B cell (primary cell): ENCODE data around the gene PCLO. TPM values are rescaled to one million over a fixed set of nuclear protein-coding genes. Genes with fewer than 3 reads are reported as not detected.

Source experiments
- ATAC-seq: fragments of 200-7000 bp; cut with Tn5 transposase; one replicate; pipeline ENCODE4 v1.10.0; 2021; ENCODE audit warnings: low read depth, mild to moderate bottlenecking, moderate number of reproducible peaks, moderate library complexity
- CTCF ChIA-PET: fragments of 350-600 bp; sonication (Branson Sonifier 250); formaldehyde crosslinking; loops from one replicate; lab custom pipeline; 2021; ENCODE audit warnings: antibody characterized with exemption, inconsistent platforms; lab: Charles Lee
- POLR2A ChIA-PET: fragments of 350-600 bp; sonication (Branson Sonifier 250); formaldehyde crosslinking; loops from one replicate; lab custom pipeline; 2021; ENCODE audit warnings: antibody characterized with exemption; lab: Charles Lee
- DNase-seq: peaks from one replicate; pipeline ENCODE4 v3.0.0; 2013
- H2AFZ ChIP-seq: 2 replicates; pipeline ENCODE4 v1.6.1; 2012; ENCODE audit warnings: mild to moderate bottlenecking, low read depth, low read length; ENCODE audit not compliant: insufficient read depth, poor library complexity, severe bottlenecking
- H3K27ac ChIP-seq, 2 donors: 1 replicate in 1 of 2; 2 replicates in 1 of 2; pipeline ENCODE4 v1.5.1; 2012 to 2013; ENCODE audit warnings: low read length in 2 of 2, mild to moderate bottlenecking in 2 of 2, moderate library complexity in 1 of 2
- H3K27me3 ChIP-seq, 4 experiments: fragments of 200-600 bp in 1 of 4; sonication (generic) in 1 of 4; replicated peaks in 1 of 4; 1 replicate in 2 of 4; 2 replicates in 2 of 4; pipeline versions ENCODE4 v1.6.1 to v1.7.0; 2013 to 2016; ENCODE audit warnings: low read length in 3 of 4, mild to moderate bottlenecking in 2 of 4, mixed read lengths in 1 of 4, moderate library complexity in 1 of 4; ENCODE audit not compliant: insufficient read depth in 4 of 4, control insufficient read depth in 3 of 4; ENCODE audit errors: control extremely low read depth in 1 of 4
- H3K36me3 ChIP-seq, 2 experiments: replicated peaks in 1 of 2; 1 replicate in 1 of 2; 2 replicates in 1 of 2; pipeline versions ENCODE4 v1.6.1 to v1.7.1; 2013; ENCODE audit warnings: low read length in 1 of 2; ENCODE audit not compliant: insufficient read depth in 2 of 2, control insufficient read depth in 1 of 2; ENCODE audit errors: control extremely low read depth in 1 of 2, extremely low read depth in 1 of 2
- H3K4me1 ChIP-seq, 2 donors: fragments of 200-600 bp in 1 of 2; sonication (generic) in 1 of 2; 1 replicate in 1 of 2; 2 replicates in 1 of 2; pipeline versions ENCODE4 v1.5.1 to v1.6.1; 2013 to 2017; ENCODE audit warnings: low read length in 2 of 2; ENCODE audit not compliant: control insufficient read depth in 2 of 2, insufficient read depth in 2 of 2
- H3K4me2 ChIP-seq: replicated peaks from 2 replicates; pipeline ENCODE3; 2012; ENCODE audit warnings: mild to moderate bottlenecking, low read depth, low read length; ENCODE audit not compliant: poor library complexity, severe bottlenecking
- H3K4me3 ChIP-seq, 5 experiments: fragments of 200-600 bp in 1 of 5; sonication (generic) in 1 of 5; 1 replicate in 3 of 5; 2 replicates in 2 of 5; pipeline versions ENCODE4 v1.5.1 to v1.7.0; 2011 to 2016; ENCODE audit warnings: low read length in 4 of 5, mild to moderate bottlenecking in 4 of 5, low read depth in 2 of 5, control low read depth in 1 of 5, moderate library complexity in 1 of 5; ENCODE audit not compliant: insufficient read depth in 1 of 5; ENCODE audit errors: control extremely low read depth in 1 of 5, extremely low read depth in 1 of 5
- H3K79me2 ChIP-seq: fragments of 200-600 bp; sonication (generic); one replicate; pipeline ENCODE4 v1.6.0; 2016; ENCODE audit warnings: low read length; ENCODE audit not compliant: control insufficient read depth, insufficient read depth
- H3K9ac ChIP-seq: fragments of 200-600 bp; sonication (generic); 2 replicates; pipeline ENCODE4 v1.6.1; 2017; ENCODE audit warnings: mild to moderate bottlenecking, low read length, moderate library complexity
- H3K9me3 ChIP-seq, 3 donors: one replicate each; pipeline versions ENCODE4 v1.6.1 to v1.7.1; 2013; ENCODE audit warnings: low read length in 2 of 3; ENCODE audit not compliant: control insufficient read depth in 2 of 3, insufficient read depth in 1 of 3; ENCODE audit errors: control extremely low read depth in 1 of 3
- H4K20me1 ChIP-seq: 2 replicates; pipeline ENCODE4 v1.6.0; 2012; ENCODE audit warnings: mild to moderate bottlenecking, low read length; ENCODE audit not compliant: insufficient read depth, control insufficient read depth, poor library complexity, severe bottlenecking
- H3K27ac Mint-ChIP-seq: one replicate; pipeline ENCODE4 v1.8.0; 2021; ENCODE audit warnings: mixed read lengths
- H3K27me3 Mint-ChIP-seq: one replicate; pipeline ENCODE4 v1.8.0; 2021; ENCODE audit warnings: mixed read lengths
- H3K4me1 Mint-ChIP-seq: one replicate; pipeline ENCODE4 v1.8.0; 2021; ENCODE audit warnings: mixed read lengths
- H3K4me3 Mint-ChIP-seq: one replicate; pipeline ENCODE4 v1.8.0; 2021; ENCODE audit warnings: mixed read lengths
- H3K9me3 Mint-ChIP-seq: one replicate; pipeline ENCODE4 v1.8.0; 2022; ENCODE audit warnings: mixed read lengths; ENCODE audit not compliant: insufficient read depth
- EZH2 ChIP-seq: IDR thresholded peaks from 2 replicates; pipeline ENCODE4 v1.6.1; 2012; ENCODE audit warnings: borderline replicate concordance, low read depth, mild to moderate bottlenecking, moderate library complexity, low read length; ENCODE audit not compliant: insufficient read depth, poor library complexity, severe bottlenecking
- WGBS: methylation state at CpG from one replicate; pipeline ENCODE4 v1.1.5; 2013; ENCODE audit warnings: missing lambda C conversion rate; ENCODE audit not compliant: insufficient coverage; 5-methylcytosine and 5-hydroxymethylcytosine counted together
- intact Hi-C: fragments of 100-400 bp; cut with micrococcal nuclease; formaldehyde crosslinking; loops from one replicate; pipeline ENCODE4 v1.10.0; 2022
- polyA plus RNA-seq: library from polyadenylated mRNA; depleted of rRNA; stranded (reverse); fragments of >200 nt; gene quantifications from 2 replicates; pipeline ENCODE4 v1.2.3, GENCODE V29; 2012
- total RNA-seq, 2 donors: library from RNA; stranded (reverse); fragments of 120-200 nt in 1 of 2; gene quantifications; 1 replicate in 1 of 2; 2 replicates in 1 of 2; pipeline versions ENCODE4 v1.2.3 to v1.2.4, GENCODE V29; 2013 to 2022
- TF ChIP-seq, protein P1 (sequence below): fragments of 200-600 bp; IDR thresholded peaks from one replicate; pipeline ENCODE4 v1.8.0; 2022; ENCODE audit warnings: antibody characterized with exemption, mild to moderate bottlenecking

PCLO gene
- total and polyA plus RNA-seq, 2 donors (not counting 1 experiment from before 2014, with no cell fraction given): 0.01 to 0.32 TPM

DNA sequence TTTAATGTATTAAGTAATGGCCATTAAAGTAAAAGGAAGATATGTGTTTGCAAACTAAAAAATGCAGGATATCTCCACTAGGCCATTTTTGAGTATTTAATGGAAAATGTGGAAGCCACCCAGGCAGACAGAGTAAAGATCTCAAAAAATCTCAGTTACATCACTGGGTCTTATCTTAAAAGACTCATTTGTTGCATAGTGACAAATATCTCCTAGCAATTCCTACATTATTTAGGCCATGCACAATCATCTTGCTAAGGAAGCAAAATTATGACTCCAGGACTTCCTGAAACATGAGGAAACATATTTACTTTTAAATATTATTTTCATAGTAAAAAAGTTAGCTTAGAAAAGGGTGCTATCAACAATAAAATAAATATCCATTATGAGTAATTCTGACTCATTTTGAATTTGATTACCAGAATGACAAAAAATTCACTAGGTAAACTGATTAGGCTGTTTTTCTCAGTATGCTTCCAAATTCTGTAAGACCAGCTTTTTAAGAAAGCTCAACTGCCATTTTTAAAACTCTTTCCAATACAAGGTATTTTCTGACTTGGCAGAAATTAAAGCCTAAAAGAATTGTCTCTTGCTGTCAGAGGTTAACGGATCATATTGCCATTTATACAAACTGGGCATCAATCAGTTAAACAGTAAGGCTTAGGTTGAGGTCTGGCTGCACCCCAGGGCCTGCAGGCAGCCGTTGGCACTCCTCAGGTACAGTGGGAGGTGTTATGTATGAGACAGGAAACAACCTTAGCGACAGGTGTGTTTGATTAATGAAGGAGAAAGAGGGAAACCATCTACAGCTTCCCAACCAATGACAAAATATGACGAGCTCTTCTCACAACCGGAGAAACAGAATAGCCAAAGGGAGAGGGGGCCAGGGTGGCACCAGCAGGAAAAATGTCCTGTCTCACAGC lies 31.8 kb downstream of the PCLO start:
- Histone ChIP-seq H4K20me1 (no peaks in the 10 kb centered on the region), H2AFZ (no peak overlapping the region), H3K27ac (no peak overlapping the region), H3K9me3 (no peaks in the 10 kb centered on the region), H3K9ac (no peak overlapping the region), H3K27me3 (no peaks in the 10 kb centered on the region), H3K36me3 (no peaks in the 10 kb centered on the region), H3K4me2 (no peak overlapping the region), H3K4me3 (no peak overlapping the region), H3K79me2 (no peaks in the 10 kb centered on the region), H3K4me1 (no peaks in the 10 kb centered on the region)
- Mint-ChIP-seq H3K27ac (no peak overlapping the region), H3K4me3 (no peak overlapping the region), H3K27me3 (no peaks in the 10 kb centered on the region), H3K9me3 (peaks cover 2% of the 10 kb centered on the region), H3K4me1 (no peaks in the 10 kb centered on the region)
- ATAC-seq (no peak), DNase-seq (no peak)
- WGBS: no CpG with 5 or more reads among the region's 5 CpGs
- intact Hi-C loops: no loop called here
- POLR2A ChIA-PET: no interaction called here
- CTCF ChIA-PET: no interaction called here
- TF ChIP-seq, protein P1, sequence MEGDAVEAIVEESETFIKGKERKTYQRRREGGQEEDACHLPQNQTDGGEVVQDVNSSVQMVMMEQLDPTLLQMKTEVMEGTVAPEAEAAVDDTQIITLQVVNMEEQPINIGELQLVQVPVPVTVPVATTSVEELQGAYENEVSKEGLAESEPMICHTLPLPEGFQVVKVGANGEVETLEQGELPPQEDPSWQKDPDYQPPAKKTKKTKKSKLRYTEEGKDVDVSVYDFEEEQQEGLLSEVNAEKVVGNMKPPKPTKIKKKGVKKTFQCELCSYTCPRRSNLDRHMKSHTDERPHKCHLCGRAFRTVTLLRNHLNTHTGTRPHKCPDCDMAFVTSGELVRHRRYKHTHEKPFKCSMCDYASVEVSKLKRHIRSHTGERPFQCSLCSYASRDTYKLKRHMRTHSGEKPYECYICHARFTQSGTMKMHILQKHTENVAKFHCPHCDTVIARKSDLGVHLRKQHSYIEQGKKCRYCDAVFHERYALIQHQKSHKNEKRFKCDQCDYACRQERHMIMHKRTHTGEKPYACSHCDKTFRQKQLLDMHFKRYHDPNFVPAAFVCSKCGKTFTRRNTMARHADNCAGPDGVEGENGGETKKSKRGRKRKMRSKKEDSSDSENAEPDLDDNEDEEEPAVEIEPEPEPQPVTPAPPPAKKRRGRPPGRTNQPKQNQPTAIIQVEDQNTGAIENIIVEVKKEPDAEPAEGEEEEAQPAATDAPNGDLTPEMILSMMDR: no peak
- no peak for TF ChIP-seq EZH2

- H3K9me3 ChIP-seq: peaks cover 0 to 1% (median 0%) of the 10 kb centered on the region in 3 donors
- H3K36me3 ChIP-seq: no peaks in the 10 kb centered on the region
- H3K27me3 Mint-ChIP-seq: no peaks in the 10 kb centered on the region
- H3K27ac Mint-ChIP-seq: no peak overlapping the region
- DNase-seq: no peak
- H2AFZ ChIP-seq: no peak overlapping the region
- intact Hi-C loops: no loop called here
- no peaks in the 10 kb centered on the region for H4K20me1 ChIP-seq
- no peak overlapping the region for H3K4me2 ChIP-seq
- peaks cover 2% of the 10 kb centered on the region for H3K9me3 Mint-ChIP-seq
- no peaks in the 10 kb centered on the region for H3K27me3 ChIP-seq
- no peaks in the 10 kb centered on the region for H3K4me1 Mint-ChIP-seq
- POLR2A ChIA-PET: no interaction called here
- H3K4me3 ChIP-seq: no peak overlapping the region
- no peaks in the 10 kb centered on the region for H3K4me1 ChIP-seq
- ATAC-seq: no peak
- no peaks in the 10 kb centered on the region for H3K79me2 ChIP-seq
- H3K9ac ChIP-seq: no peak overlapping the region
- CTCF ChIA-PET: no interaction called here
- no peak for TF ChIP-seq EZH2
- TF ChIP-seq, protein P1: no peak
- no peak overlapping the region for H3K27ac ChIP-seq
- WGBS: 100% methylated on average over 1 of the region's 5 CpGs
- H3K4me3 Mint-ChIP-seq: no peak overlapping the region
Measured at GRCh38 chr7:83130191-83130590, 32.5 kb downstream of the PCLO start.
